HCT116 (cell line): ENCODE data around the gene SMIM8. TPM values are rescaled to one million over a fixed set of nuclear protein-coding genes. Genes with fewer than 3 reads are reported as not detected.

Source experiments
- ATAC-seq: fragments of 200-7000 bp; cut with Tn5 transposase; 2 replicates; pipeline ENCODE4 v1.9.1; 2020; ENCODE audit warnings: mild to moderate bottlenecking, moderate library complexity
- BruUV-seq: library from RNA; stranded (reverse); fragments of 400-500 nt; replicated peaks from 2 replicates; lab custom pipeline; 2021; lab: Mats Ljungman, UMichigan
- CTCF ChIA-PET: fragments of 300-600 bp; sonication (Branson Sonifier 250); formaldehyde crosslinking; loops from one replicate; lab custom pipeline; 2021; ENCODE audit warnings: antibody characterized with exemption; lab: Charles Lee
- POLR2A ChIA-PET: fragments of 300-600, 350-600 bp; sonication (Branson Sonifier 250); formaldehyde crosslinking; loops from one replicate; lab custom pipeline; 2021; ENCODE audit warnings: antibody characterized with exemption; lab: Charles Lee
- RAD21 ChIA-PET, 2 experiments: fragments of 300-600 bp; sonication (Branson Sonifier 250); formaldehyde crosslinking; loops; one replicate each; lab custom pipeline; 2023; ENCODE audit warnings: low total read pairs in 2 of 2; ENCODE audit not compliant: uncharacterized antibody in 2 of 2, unreplicated experiment in 2 of 2, low non-redundant PET in 1 of 2; lab: Charles Lee
- DNase-seq: peaks from one replicate; pipeline ENCODE4 v3.0.0-alpha.2; 2010; ENCODE audit warnings: low read depth, low spot score
- H2AFZ ChIP-seq: fragments of 200-600 bp; shearing (Covaris generic), sonication (generic); 2 replicates; pipeline ENCODE4 v1.6.1; 2017; ENCODE audit warnings: low read depth, mixed run types, mixed read lengths, antibody characterized with exemption, low read length; ENCODE audit not compliant: poor library complexity, severe bottlenecking
- H3K27ac ChIP-seq: 2 replicates; pipeline ENCODE4 v1.5.1; 2012; ENCODE audit warnings: low read depth, low read length
- H3K27me3 ChIP-seq: fragments of 200-600 bp; sonication (generic); 2 replicates; pipeline ENCODE4 v1.6.1; 2016; ENCODE audit warnings: mixed run types, low read length, mixed read lengths; ENCODE audit not compliant: insufficient read depth
- H3K36me3 ChIP-seq, 2 experiments: fragments of 200-500 bp in 1 of 2; fragments of 200-600 bp in 1 of 2; sonication (Bioruptor generic) in 1 of 2; sonication (generic) in 1 of 2; 2 replicates each; pipeline versions ENCODE4 v1.5.1 to v1.6.1; 2014 to 2016; ENCODE audit warnings: low read length in 2 of 2, inconsistent platforms in 1 of 2, mixed read lengths in 1 of 2, mixed run types in 1 of 2; ENCODE audit not compliant: insufficient read depth in 2 of 2, control insufficient read depth in 1 of 2
- H3K4me1 ChIP-seq, 2 experiments: fragments of 200-600 bp in 1 of 2; sonication (generic) in 1 of 2; 2 replicates each; pipeline versions ENCODE4 v1.5.1 to v1.6.1; 2012 to 2017; ENCODE audit warnings: low read length in 2 of 2, inconsistent platforms in 1 of 2, mild to moderate bottlenecking in 1 of 2, mixed read lengths in 1 of 2, mixed run types in 1 of 2, moderate library complexity in 1 of 2; ENCODE audit not compliant: insufficient read depth in 2 of 2, control insufficient read depth in 1 of 2
- H3K4me2 ChIP-seq: fragments of 200-600 bp; sonication (generic); 2 replicates; pipeline ENCODE4 v1.6.1; 2017; ENCODE audit warnings: mixed run types, low read length, mixed read lengths
- H3K4me3 ChIP-seq, 2 experiments: fragments of 200-600 bp in 1 of 2; sonication (generic) in 1 of 2; replicated peaks in 1 of 2; 2 replicates each; pipeline ENCODE4 v1.5.1; 2011 to 2016; ENCODE audit warnings: low read length in 2 of 2, control low read depth in 1 of 2, low read depth in 1 of 2, mild to moderate bottlenecking in 1 of 2, mixed read lengths in 1 of 2, mixed run types in 1 of 2
- H3K79me2 ChIP-seq: fragments of 200-600 bp; sonication (generic); 2 replicates; pipeline ENCODE4 v1.6.1; 2017; ENCODE audit warnings: mild to moderate bottlenecking, mixed run types, low read length, moderate library complexity, mixed read lengths; ENCODE audit not compliant: insufficient read depth
- H3K9ac ChIP-seq: fragments of 200-600 bp; sonication (generic); 2 replicates; pipeline ENCODE4 v1.6.1; 2016; ENCODE audit warnings: low read length, mixed read lengths
- H3K9me2 ChIP-seq: fragments of 200-600 bp; sonication (generic), shearing (Covaris generic); 2 replicates; pipeline ENCODE4 v1.6.1; 2017; ENCODE audit warnings: mixed run types, mild to moderate bottlenecking, moderate library complexity; ENCODE audit not compliant: insufficient read depth
- H3K9me3 ChIP-seq, 2 experiments: fragments of 200-500 bp in 1 of 2; fragments of 200-600 bp in 1 of 2; sonication (Bioruptor generic) in 1 of 2; sonication (generic) in 1 of 2; 2 replicates each; pipeline ENCODE4 v1.6.1; 2014 to 2017; ENCODE audit warnings: low read length in 2 of 2, mixed read lengths in 2 of 2, inconsistent platforms in 1 of 2, low read depth in 1 of 2, mild to moderate bottlenecking in 1 of 2, mixed run types in 1 of 2, moderate library complexity in 1 of 2; ENCODE audit not compliant: control insufficient read depth in 1 of 2, insufficient read depth in 1 of 2
- H4K20me1 ChIP-seq: fragments of 200-600 bp; sonication (generic), shearing (Covaris generic); 2 replicates; pipeline ENCODE4 v1.6.1; 2017; ENCODE audit warnings: mixed run types, mild to moderate bottlenecking, moderate library complexity; ENCODE audit not compliant: insufficient read depth
- CBX3 ChIP-seq: IDR thresholded peaks from 2 replicates; pipeline ENCODE4 v1.6.1; 2012; ENCODE audit warnings: low read depth
- CTCF ChIP-seq, 3 experiments: fragments of 200-600 bp in 1 of 3; sonication (generic) in 1 of 3; IDR thresholded peaks in 2 of 3; conservative IDR thresholded peaks in 1 of 3; 2 replicates each; pipeline ENCODE4 v1.5.1; 2012 to 2017; ENCODE audit warnings: low read depth in 2 of 3, low read length in 2 of 3, antibody characterized with exemption in 1 of 3, borderline replicate concordance in 1 of 3, control low read depth in 1 of 3, mild to moderate bottlenecking in 1 of 3, mixed read lengths in 1 of 3, mixed run types in 1 of 3, moderate library complexity in 1 of 3; ENCODE audit not compliant: insufficient read depth in 1 of 3
- EGR1 ChIP-seq: IDR thresholded peaks from 2 replicates; pipeline ENCODE4 v1.6.1; 2012; ENCODE audit warnings: low read depth
- ELF1 ChIP-seq: IDR thresholded peaks from 2 replicates; pipeline ENCODE4 v1.6.1; 2012; ENCODE audit warnings: low read depth, borderline replicate concordance
- EZH2phosphoT487 ChIP-seq: fragments of 200-600 bp; IDR thresholded peaks from 2 replicates; pipeline ENCODE4 v1.6.1; 2018; ENCODE audit warnings: antibody characterized with exemption, borderline replicate concordance
- FOSL1 ChIP-seq: IDR thresholded peaks from 2 replicates; pipeline ENCODE4 v1.6.1; 2012; ENCODE audit warnings: low read depth
- JUND ChIP-seq: IDR thresholded peaks from 2 replicates; pipeline ENCODE4 v1.6.1; 2012
- MAX ChIP-seq: IDR thresholded peaks from 2 replicates; pipeline ENCODE4 v1.6.1; 2012
- POLR2A ChIP-seq: IDR thresholded peaks from 2 replicates; pipeline ENCODE4 v1.7.0; 2011; ENCODE audit warnings: borderline replicate concordance; ENCODE audit not compliant: insufficient read depth, insufficient read length; ENCODE audit errors: extremely low read depth
- RAD21 ChIP-seq: IDR thresholded peaks from 2 replicates; pipeline ENCODE4 v1.6.1; 2012; ENCODE audit warnings: low read depth, mild to moderate bottlenecking
- REST ChIP-seq: IDR thresholded peaks from 2 replicates; pipeline ENCODE4 v1.6.1; 2012; ENCODE audit warnings: low read depth
- SIN3A ChIP-seq: IDR thresholded peaks from 2 replicates; pipeline ENCODE4 v1.6.1; 2012; ENCODE audit warnings: low read depth
- SRF ChIP-seq: IDR thresholded peaks from 2 replicates; pipeline ENCODE4 v1.6.1; 2012; ENCODE audit warnings: low read depth
- TCF7L2 ChIP-seq: IDR thresholded peaks from 2 replicates; pipeline ENCODE4 v1.7.0; 2011; ENCODE audit warnings: borderline replicate concordance, inconsistent platforms; ENCODE audit not compliant: insufficient read depth, insufficient read length; ENCODE audit errors: extremely low read depth
- intact Hi-C: fragments of 100-400 bp; cut with micrococcal nuclease; formaldehyde crosslinking; loops from 2 replicates; pipeline ENCODE4 v1.10.0; 2022
- total RNA-seq: library from RNA; stranded (reverse); gene quantifications from one replicate; pipeline ENCODE4 v1.2.1, GENCODE V29; 2021; ENCODE audit not compliant: unreplicated experiment

Gene SMIM8
- total RNA-seq, 1 experiment from 2014 or later, result 8.0 TPM

- no peaks in the 10 kb centered on the region for H3K79me2 ChIP-seq
- H3K27ac ChIP-seq, result no peak overlapping the region
- POLR2A ChIA-PET, result no interaction called here
- RAD21 ChIA-PET, result no interaction called here
- no peak overlapping the region for H3K9ac ChIP-seq
- no peak for TF ChIP-seq RAD21
- H2AFZ ChIP-seq, result no peak overlapping the region
- H3K9me3 ChIP-seq, result no peaks in the 10 kb centered on the region
- H3K4me2 ChIP-seq, result no peak overlapping the region
- DNase-seq (no peak), ATAC-seq (no peak)
- no peaks in the 10 kb centered on the region for H3K27me3 ChIP-seq
- H3K4me3 ChIP-seq, result no peak overlapping the region
- no peaks in the 10 kb centered on the region for H3K9me2 ChIP-seq
- H4K20me1 ChIP-seq, result no peaks in the 10 kb centered on the region
- no TSS peak for BruUV-seq
- CTCF ChIA-PET, result no interaction called here
- H3K4me1 ChIP-seq, result no peaks in the 10 kb centered on the region
- intact Hi-C loops, result no loop called here
- H3K36me3 ChIP-seq, result no peaks in the 10 kb centered on the region
These were observed 27.5 kb downstream of the SMIM8 start for GRCh38 chr6:87349896-87350295.

GRCh38 chr6:87350516-87350915 lies 28.1 kb downstream of the SMIM8 start:
- H3K9ac ChIP-seq, result no peak overlapping the region
- CTCF ChIA-PET, result no interaction called here
- H3K9me2 ChIP-seq, result no peaks in the 10 kb centered on the region
- H3K4me2 ChIP-seq, result no peak overlapping the region
- BruUV-seq, result no TSS peak
- TF ChIP-seq EGR1, result no peak
- TF ChIP-seq FOSL1, result no peak
- no peak for TF ChIP-seq CTCF (IDR thresholded peaks at IDR 0.05 in 2 of 3, conservative IDR thresholded peaks at IDR 0.05 in 1 of 3; ENCODE audit: borderline replicate concordance in 1 of 3, insufficient read depth in 1 of 3, low read depth in 2 of 3, low read length in 2 of 3)
- TF ChIP-seq RAD21, result no peak
- no peak for TF ChIP-seq ELF1
- TF ChIP-seq EZH2phosphoT487, result no peak
- TF ChIP-seq CBX3, result no peak
- no peak for TF ChIP-seq TCF7L2
- TF ChIP-seq SRF, result no peak
- no peak for TF ChIP-seq JUND
- no peak for TF ChIP-seq REST
- TF ChIP-seq MAX, result no peak
- TF ChIP-seq SIN3A, result no peak
- no peak for TF ChIP-seq POLR2A
- H3K4me1 ChIP-seq, result no peaks in the 10 kb centered on the region
- H3K4me3 ChIP-seq, result no peak overlapping the region
- RAD21 ChIA-PET, result no interaction called here
- H3K27ac ChIP-seq, result no peak overlapping the region
- ATAC-seq (no peak), DNase-seq (no peak)
- H2AFZ ChIP-seq, result no peak overlapping the region
- intact Hi-C loops, result no loop called here
- no peaks in the 10 kb centered on the region for H4K20me1 ChIP-seq
- no peaks in the 10 kb centered on the region for H3K79me2 ChIP-seq
- no peaks in the 10 kb centered on the region for H3K9me3 ChIP-seq
- POLR2A ChIA-PET, result no interaction called here
- no peaks in the 10 kb centered on the region for H3K27me3 ChIP-seq
- no peaks in the 10 kb centered on the region for H3K36me3 ChIP-seq
